Measurements from ENCODE around the gene NADSYN1. TPM values are rescaled to one million over a fixed set of nuclear protein-coding genes. Genes with fewer than 3 reads are reported as not detected.

Gene NADSYN1
- total RNA-seq, 1 donor from 2014 or later = 87.9 TPM

DNA sequence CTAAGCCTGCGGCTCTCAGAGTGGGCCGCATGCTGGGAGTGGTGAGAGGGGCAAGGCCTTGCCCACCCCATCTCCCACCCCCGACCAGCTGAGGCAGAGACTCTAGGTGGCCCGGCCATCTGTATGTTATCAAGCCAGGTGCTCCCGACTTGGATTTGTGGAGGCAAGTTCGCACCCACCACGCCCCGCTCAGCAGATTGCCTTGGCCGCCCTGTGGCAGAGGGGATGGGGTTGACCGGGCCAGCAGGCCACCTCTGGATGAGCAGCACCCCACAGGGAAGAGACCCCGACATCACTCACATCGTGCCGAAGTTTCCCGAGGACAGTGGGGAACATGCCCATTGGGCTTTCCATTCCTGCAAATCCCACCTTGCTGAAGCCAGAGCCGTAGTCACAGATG is 45.6 kb upstream of the NADSYN1 start:
- FAIRE-seq (no peak), DNase-seq (ENCODE audit: low read depth) (no peak)
- Histone ChIP-seq H3K9ac (ENCODE audit: low read length) (no peak overlapping the region), H2AFZ (ENCODE audit: low read depth, low read length) (no peak overlapping the region), H3K27ac (ENCODE audit: low read depth, low read length) (no peak overlapping the region), H3K4me3 (ENCODE audit: insufficient read depth, low read depth, low read length) (no peak overlapping the region), H3K36me3 (ENCODE audit: insufficient read depth, low read length) (no peaks in the 10 kb centered on the region), H4K20me1 (ENCODE audit: insufficient read depth, low read length) (no peaks in the 10 kb centered on the region), H3K4me1 (ENCODE audit: insufficient read depth, low read length) (no peaks in the 10 kb centered on the region), H3K4me2 (ENCODE audit: low read length) (no peak overlapping the region), H3K9me3 (ENCODE audit: insufficient read depth, low read depth, low read length) (peaks cover 4% of the 10 kb centered on the region), H3K79me2 (ENCODE audit: insufficient read depth, low read length) (no peaks in the 10 kb centered on the region), H3K27me3 (ENCODE audit: insufficient read depth, low read length) (no peaks in the 10 kb centered on the region)
- Mint-ChIP-seq H3K36me3 (ENCODE audit: low read depth, unreplicated experiment) (no peaks in the 10 kb centered on the region), H3K4me3 (ENCODE audit: unreplicated experiment) (no peak overlapping the region), H3K4me1 (ENCODE audit: low read depth, unreplicated experiment) (no peaks in the 10 kb centered on the region), H3K27me3 (ENCODE audit: low read depth, unreplicated experiment) (peaks cover 42% of the 10 kb centered on the region), H3K9me3 (ENCODE audit: unreplicated experiment) (peaks cover 13% of the 10 kb centered on the region), H3K27ac (ENCODE audit: unreplicated experiment) (no peak overlapping the region)
- TF ChIP-seq EZH2 (IDR thresholded peaks at IDR 0.05; ENCODE audit: insufficient read depth, low read length) = no peak
- TF ChIP-seq, protein P1, sequence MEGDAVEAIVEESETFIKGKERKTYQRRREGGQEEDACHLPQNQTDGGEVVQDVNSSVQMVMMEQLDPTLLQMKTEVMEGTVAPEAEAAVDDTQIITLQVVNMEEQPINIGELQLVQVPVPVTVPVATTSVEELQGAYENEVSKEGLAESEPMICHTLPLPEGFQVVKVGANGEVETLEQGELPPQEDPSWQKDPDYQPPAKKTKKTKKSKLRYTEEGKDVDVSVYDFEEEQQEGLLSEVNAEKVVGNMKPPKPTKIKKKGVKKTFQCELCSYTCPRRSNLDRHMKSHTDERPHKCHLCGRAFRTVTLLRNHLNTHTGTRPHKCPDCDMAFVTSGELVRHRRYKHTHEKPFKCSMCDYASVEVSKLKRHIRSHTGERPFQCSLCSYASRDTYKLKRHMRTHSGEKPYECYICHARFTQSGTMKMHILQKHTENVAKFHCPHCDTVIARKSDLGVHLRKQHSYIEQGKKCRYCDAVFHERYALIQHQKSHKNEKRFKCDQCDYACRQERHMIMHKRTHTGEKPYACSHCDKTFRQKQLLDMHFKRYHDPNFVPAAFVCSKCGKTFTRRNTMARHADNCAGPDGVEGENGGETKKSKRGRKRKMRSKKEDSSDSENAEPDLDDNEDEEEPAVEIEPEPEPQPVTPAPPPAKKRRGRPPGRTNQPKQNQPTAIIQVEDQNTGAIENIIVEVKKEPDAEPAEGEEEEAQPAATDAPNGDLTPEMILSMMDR (IDR thresholded peaks at IDR 0.05; ENCODE audit: insufficient read depth, low read depth, low read length) = no peak

DNA sequence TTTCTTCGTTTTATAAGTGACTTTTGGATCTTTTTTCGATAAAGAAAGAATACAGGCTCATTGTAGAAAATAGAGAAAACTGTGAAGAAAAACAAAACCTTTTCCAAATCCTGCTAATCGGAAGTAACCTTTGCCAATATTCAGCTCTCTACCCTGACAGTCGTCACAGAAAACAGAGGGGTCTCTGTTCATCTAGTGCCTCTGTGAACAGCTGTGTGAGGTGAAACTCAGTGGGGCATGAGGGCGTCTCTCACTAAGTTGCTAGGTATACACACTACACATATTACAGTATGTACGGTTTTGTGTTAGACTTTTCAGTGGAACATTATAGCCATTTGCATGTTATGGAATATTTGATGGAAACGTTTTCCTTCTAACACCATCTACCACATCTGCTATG is 44.2 kb upstream of the NADSYN1 start:
- no peak overlapping the region for H3K9ac ChIP-seq (ENCODE audit: low read length)
- Mint-ChIP-seq H3K4me1 (ENCODE audit: low read depth, unreplicated experiment) (no peaks in the 10 kb centered on the region), H3K36me3 (ENCODE audit: low read depth, unreplicated experiment) (no peaks in the 10 kb centered on the region), H3K27me3 (ENCODE audit: low read depth, unreplicated experiment) (peaks cover 34% of the 10 kb centered on the region), H3K4me3 (ENCODE audit: unreplicated experiment) (no peak overlapping the region), H3K27ac (ENCODE audit: unreplicated experiment) (no peak overlapping the region), H3K9me3 (ENCODE audit: unreplicated experiment) (peaks cover 11% of the 10 kb centered on the region)
- DNase-seq (ENCODE audit: low read depth) = no peak
- H3K27ac ChIP-seq (ENCODE audit: low read depth, low read length) = no peak overlapping the region
- TF ChIP-seq, protein P1 (IDR thresholded peaks at IDR 0.05; ENCODE audit: insufficient read depth, low read depth, low read length) = no peak
- TF ChIP-seq EZH2 (IDR thresholded peaks at IDR 0.05; ENCODE audit: insufficient read depth, low read length) = no peak
- H2AFZ ChIP-seq (ENCODE audit: low read depth, low read length) = no peak overlapping the region
- no peaks in the 10 kb centered on the region for H3K36me3 ChIP-seq (ENCODE audit: insufficient read depth, low read length)
- no peaks in the 10 kb centered on the region for H3K79me2 ChIP-seq (ENCODE audit: insufficient read depth, low read length)
- no peak overlapping the region for H3K4me2 ChIP-seq (ENCODE audit: low read length)
- no peak overlapping the region for H3K4me3 ChIP-seq (ENCODE audit: insufficient read depth, low read depth, low read length)
- H3K4me1 ChIP-seq (ENCODE audit: insufficient read depth, low read length) = no peaks in the 10 kb centered on the region
- no peaks in the 10 kb centered on the region for H3K9me3 ChIP-seq (ENCODE audit: insufficient read depth, low read depth, low read length)
- no peaks in the 10 kb centered on the region for H3K27me3 ChIP-seq (ENCODE audit: insufficient read depth, low read length)
- FAIRE-seq = no peak
- no peaks in the 10 kb centered on the region for H4K20me1 ChIP-seq (ENCODE audit: insufficient read depth, low read length)

DNA sequence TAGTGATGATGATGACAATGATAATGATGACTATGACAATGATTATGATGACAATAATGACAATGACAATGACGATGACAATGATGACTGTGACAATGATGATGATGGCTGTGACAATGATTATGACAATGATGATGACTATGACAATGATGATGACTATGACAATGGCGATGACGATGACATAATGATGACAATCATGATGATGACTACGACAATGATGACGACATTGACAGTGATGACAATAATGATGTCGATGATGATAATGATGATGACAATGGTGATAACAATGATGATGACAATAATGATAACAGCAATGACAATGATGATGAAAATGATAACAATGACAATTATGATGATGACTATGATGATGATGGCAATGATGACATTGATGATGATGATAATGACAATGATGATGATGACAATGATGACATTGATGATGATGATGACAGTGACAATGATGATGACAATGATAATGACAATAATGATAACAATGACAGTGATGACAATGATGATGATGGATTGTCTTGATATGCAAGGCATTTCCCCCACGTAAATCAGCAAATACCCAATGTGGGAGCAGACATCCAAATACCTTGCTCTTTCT is 42.5 kb upstream of the NADSYN1 start:
- no peak for FAIRE-seq
- H3K9me3 Mint-ChIP-seq (ENCODE audit: unreplicated experiment) = peaks cover 2% of the 10 kb centered on the region
- H4K20me1 ChIP-seq (ENCODE audit: insufficient read depth, low read length) = no peaks in the 10 kb centered on the region
- H3K9ac ChIP-seq (ENCODE audit: low read length) = no peak overlapping the region
- H3K27me3 Mint-ChIP-seq (ENCODE audit: low read depth, unreplicated experiment) = peaks cover 37% of the 10 kb centered on the region
- H3K4me3 ChIP-seq (ENCODE audit: insufficient read depth, low read depth, low read length) = no peak overlapping the region
- no peaks in the 10 kb centered on the region for H3K4me1 Mint-ChIP-seq (ENCODE audit: low read depth, unreplicated experiment)
- no peaks in the 10 kb centered on the region for H3K4me1 ChIP-seq (ENCODE audit: insufficient read depth, low read length)
- no peak overlapping the region for H3K4me3 Mint-ChIP-seq (ENCODE audit: unreplicated experiment)
- H2AFZ ChIP-seq (ENCODE audit: low read depth, low read length) = no peak overlapping the region
- TF ChIP-seq, protein P1 (IDR thresholded peaks at IDR 0.05; ENCODE audit: insufficient read depth, low read depth, low read length) = no peak
- no peak for TF ChIP-seq EZH2 (IDR thresholded peaks at IDR 0.05; ENCODE audit: insufficient read depth, low read length)
- DNase-seq (ENCODE audit: low read depth) = no peak
- no peaks in the 10 kb centered on the region for H3K79me2 ChIP-seq (ENCODE audit: insufficient read depth, low read length)
- H3K36me3 ChIP-seq (ENCODE audit: insufficient read depth, low read length) = no peaks in the 10 kb centered on the region
- no peak overlapping the region for H3K4me2 ChIP-seq (ENCODE audit: low read length)
- H3K27me3 ChIP-seq (ENCODE audit: insufficient read depth, low read length) = peaks cover 1% of the 10 kb centered on the region
- H3K36me3 Mint-ChIP-seq (ENCODE audit: low read depth, unreplicated experiment) = no peaks in the 10 kb centered on the region
- H3K9me3 ChIP-seq (ENCODE audit: insufficient read depth, low read depth, low read length) = no peaks in the 10 kb centered on the region
- H3K27ac ChIP-seq (ENCODE audit: low read depth, low read length) = no peak overlapping the region
- no peak overlapping the region for H3K27ac Mint-ChIP-seq (ENCODE audit: unreplicated experiment)

Data from astrocyte (in vitro differentiated cells and primary cell).